Astrocyte (in vitro differentiated cells and primary cell): Measurements from ENCODE around the gene OPN3. TPM values are rescaled to one million over a fixed set of nuclear protein-coding genes. Genes with fewer than 3 reads are reported as not detected.

ENCODE experiments used
- DNase-seq: peaks from one replicate; pipeline ENCODE4 v3.0.0-alpha.2; 2010; ENCODE audit warnings: low read depth
- FAIRE-seq: peaks from 2 replicates; lab custom pipeline; 2011; peaks lifted over from hg19 to GRCh38; lab: Jason Lieb, UNC
- H2AFZ ChIP-seq: 2 replicates; pipeline ENCODE4 v1.6.0; 2012; ENCODE audit warnings: low read depth, low read length, inconsistent platforms
- H3K27ac ChIP-seq: 2 replicates; pipeline ENCODE4 v1.5.1; 2011; ENCODE audit warnings: low read depth, low read length, inconsistent platforms
- H3K27me3 ChIP-seq: 2 replicates; pipeline ENCODE4 v1.6.0; 2011; ENCODE audit warnings: low read length, inconsistent platforms; ENCODE audit not compliant: insufficient read depth
- H3K36me3 ChIP-seq: 2 replicates; pipeline ENCODE4 v1.5.1; 2011; ENCODE audit warnings: low read length, inconsistent platforms; ENCODE audit not compliant: insufficient read depth
- H3K4me1 ChIP-seq: 2 replicates; pipeline ENCODE4 v1.5.1; 2011; ENCODE audit warnings: low read length, inconsistent platforms; ENCODE audit not compliant: insufficient read depth
- H3K4me2 ChIP-seq: 2 replicates; pipeline ENCODE4 v1.6.0; 2012; ENCODE audit warnings: low read length, inconsistent platforms
- H3K4me3 ChIP-seq: 2 replicates; pipeline ENCODE4 v1.5.1; 2011; ENCODE audit warnings: low read depth, mild to moderate bottlenecking, low read length, inconsistent platforms; ENCODE audit not compliant: insufficient read depth
- H3K79me2 ChIP-seq: 2 replicates; pipeline ENCODE4 v1.6.0; 2012; ENCODE audit warnings: mild to moderate bottlenecking, low read length, inconsistent platforms; ENCODE audit not compliant: insufficient read depth
- H3K9ac ChIP-seq: 2 replicates; pipeline ENCODE4 v1.6.0; 2012; ENCODE audit warnings: mild to moderate bottlenecking, low read length, inconsistent platforms
- H3K9me3 ChIP-seq: 2 replicates; pipeline ENCODE4 v1.5.1; 2012; ENCODE audit warnings: low read depth, mild to moderate bottlenecking, low read length, inconsistent platforms; ENCODE audit not compliant: insufficient read depth
- H4K20me1 ChIP-seq: 2 replicates; pipeline ENCODE4 v1.6.0; 2012; ENCODE audit warnings: low read length, inconsistent platforms; ENCODE audit not compliant: insufficient read depth
- H3K27ac Mint-ChIP-seq: one replicate; pipeline ENCODE4 v1.8.0; 2021; ENCODE audit warnings: mild to moderate bottlenecking, mixed read lengths; ENCODE audit not compliant: unreplicated experiment
- H3K27me3 Mint-ChIP-seq: one replicate; pipeline ENCODE4 v1.8.0; 2021; ENCODE audit warnings: low read depth, mixed read lengths; ENCODE audit not compliant: unreplicated experiment
- H3K36me3 Mint-ChIP-seq: one replicate; pipeline ENCODE4 v1.8.0; 2021; ENCODE audit warnings: low read depth, mixed read lengths; ENCODE audit not compliant: unreplicated experiment
- H3K4me1 Mint-ChIP-seq: one replicate; pipeline ENCODE4 v1.8.0; 2021; ENCODE audit warnings: low read depth, mixed read lengths; ENCODE audit not compliant: unreplicated experiment
- H3K4me3 Mint-ChIP-seq: one replicate; pipeline ENCODE4 v1.8.0; 2021; ENCODE audit warnings: mild to moderate bottlenecking, moderate library complexity, mixed read lengths; ENCODE audit not compliant: unreplicated experiment
- H3K9me3 Mint-ChIP-seq: one replicate; pipeline ENCODE4 v1.8.0; 2021; ENCODE audit warnings: mild to moderate bottlenecking, mixed read lengths; ENCODE audit not compliant: unreplicated experiment
- CTCF ChIP-seq: IDR thresholded peaks from 2 replicates; pipeline ENCODE4 v1.5.1; 2011; ENCODE audit warnings: low read depth, mild to moderate bottlenecking, inconsistent platforms, low read length, moderate library complexity; ENCODE audit not compliant: insufficient read depth
- EZH2 ChIP-seq: IDR thresholded peaks from 2 replicates; pipeline ENCODE4 v1.6.1; 2012; ENCODE audit warnings: mild to moderate bottlenecking, low read length, inconsistent platforms; ENCODE audit not compliant: insufficient read depth
- total RNA-seq: library from RNA; stranded (reverse); gene quantifications from 2 replicates; pipeline ENCODE4 v1.2.1, GENCODE V29; 2021

Gene OPN3
- total RNA-seq, 1 donor from 2014 or later = 16.9 TPM

GRCh38 chr1:241644259-241644658 lies 4.1 kb upstream of the OPN3 start:
- Mint-ChIP-seq H3K4me3 (no peak overlapping the region), H3K27me3 (no peaks in the 10 kb centered on the region), H3K27ac (no peak overlapping the region), H3K9me3 (peaks cover 2% of the 10 kb centered on the region), H3K36me3 (no peaks in the 10 kb centered on the region), H3K4me1 (peaks cover 20% of the 10 kb centered on the region)
- no peak for FAIRE-seq
- Histone ChIP-seq H3K4me2 (no peak overlapping the region), H2AFZ (no peak overlapping the region), H3K4me3 (no peak overlapping the region), H3K4me1 (peaks cover 5% of the 10 kb centered on the region), H3K9ac (no peak overlapping the region), H4K20me1 (no peaks in the 10 kb centered on the region), H3K27me3 (no peaks in the 10 kb centered on the region), H3K9me3 (no peaks in the 10 kb centered on the region), H3K36me3 (no peaks in the 10 kb centered on the region), H3K79me2 (peaks cover 5% of the 10 kb centered on the region), H3K27ac (no peak overlapping the region)
- TF ChIP-seq CTCF (no peak), EZH2 (no peak)
- no peak for DNase-seq

- Histone ChIP-seq H2AFZ (no peak overlapping the region), H3K4me2 (no peak overlapping the region), H3K36me3 (no peaks in the 10 kb centered on the region), H3K9ac (no peak overlapping the region), H4K20me1 (peaks cover 12% of the 10 kb centered on the region), H3K79me2 (peaks cover 22% of the 10 kb centered on the region), H3K27ac (no peak overlapping the region), H3K27me3 (no peaks in the 10 kb centered on the region), H3K4me3 (no peak overlapping the region), H3K4me1 (peaks cover 15% of the 10 kb centered on the region), H3K9me3 (no peaks in the 10 kb centered on the region)
- H3K4me1 Mint-ChIP-seq = peaks cover 28% of the 10 kb centered on the region
- H3K27me3 Mint-ChIP-seq = no peaks in the 10 kb centered on the region
- no peak for FAIRE-seq
- H3K27ac Mint-ChIP-seq = no peak overlapping the region
- peaks cover 2% of the 10 kb centered on the region for H3K9me3 Mint-ChIP-seq
- TF ChIP-seq EZH2 (no peak), CTCF (no peak)
- DNase-seq = no peak
- H3K36me3 Mint-ChIP-seq = no peaks in the 10 kb centered on the region
- no peak overlapping the region for H3K4me3 Mint-ChIP-seq
Observed at GRCh38 chr1:241642593-241642944, 2.4 kb upstream of the OPN3 start.

DNA sequence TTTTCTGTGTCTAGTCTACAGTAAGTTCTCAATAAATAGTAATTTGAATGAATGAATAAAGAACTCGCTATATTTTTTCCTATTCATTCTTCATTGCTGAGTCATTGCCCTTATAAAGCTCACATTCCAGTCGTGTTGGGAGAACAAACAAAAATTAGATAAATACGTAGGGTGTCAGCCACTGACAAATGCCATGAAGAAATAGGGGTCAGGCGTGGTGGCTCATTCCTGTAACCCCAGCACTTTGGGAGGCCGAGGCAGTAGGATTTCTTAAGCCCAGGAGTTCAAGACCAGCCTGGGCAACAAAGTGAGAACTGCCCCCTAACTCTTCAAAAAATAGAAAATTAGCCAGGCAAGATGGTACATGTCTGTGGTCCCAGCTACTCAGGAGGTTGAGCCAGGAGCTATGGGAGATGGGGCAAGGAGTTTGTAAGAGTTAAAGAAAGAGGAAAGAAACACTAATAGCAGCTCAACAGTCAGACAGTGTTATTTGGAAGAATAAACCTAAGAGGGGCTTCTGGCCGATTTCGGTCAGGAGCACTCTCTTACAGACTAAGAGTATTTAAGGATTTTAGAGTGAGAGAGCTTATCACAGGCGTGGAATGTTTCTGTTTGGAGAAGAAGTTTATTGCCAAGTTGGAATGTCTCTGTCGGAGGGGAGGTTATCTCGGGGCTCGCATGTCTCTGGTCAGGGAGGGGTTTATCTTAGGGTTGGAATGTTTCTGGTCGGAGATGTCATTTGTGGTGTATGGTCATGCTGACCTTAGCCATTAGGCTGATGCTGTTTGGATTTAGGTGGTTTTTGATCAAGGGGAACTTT lies 1.8 kb upstream of the OPN3 start:
- Mint-ChIP-seq H3K4me1 (peaks cover 31% of the 10 kb centered on the region), H3K4me3 (no peak overlapping the region), H3K27ac (peak overlapping the region; percentile 77), H3K9me3 (peaks cover 2% of the 10 kb centered on the region), H3K36me3 (no peaks in the 10 kb centered on the region), H3K27me3 (no peaks in the 10 kb centered on the region)
- H2AFZ ChIP-seq = no peak overlapping the region
- no peaks in the 10 kb centered on the region for H3K27me3 ChIP-seq
- H3K9me3 ChIP-seq = no peaks in the 10 kb centered on the region
- peak; percentile 59 for DNase-seq
- H3K27ac ChIP-seq = peak overlapping the region; percentile 22
- peaks cover 16% of the 10 kb centered on the region for H3K4me1 ChIP-seq
- TF ChIP-seq CTCF = no peak
- TF ChIP-seq EZH2 = no peak
- no peak overlapping the region for H3K9ac ChIP-seq
- no peak overlapping the region for H3K4me2 ChIP-seq
- H3K36me3 ChIP-seq = no peaks in the 10 kb centered on the region
- H3K79me2 ChIP-seq = peaks cover 27% of the 10 kb centered on the region
- H3K4me3 ChIP-seq = no peak overlapping the region
- H4K20me1 ChIP-seq = peaks cover 17% of the 10 kb centered on the region
- FAIRE-seq = no peak
